Activated CD8-positive, alpha-beta memory T cell treated with anti-CD3 and anti-CD28 coated beads for 36 hours (primary cell): Measurements from ENCODE around the gene COL5A1. TPM values are rescaled to one million over a fixed set of nuclear protein-coding genes. Genes with fewer than 3 reads are reported as not detected.
"Not testable (repeated sequence)": the region's sequence is repeated elsewhere in the genome, so short reads cannot be mapped to it uniquely, and the experiment has no call there.

Experiments
- CTCF ChIA-PET: fragments of 350-600 bp; sonication (Branson Sonifier 250); formaldehyde crosslinking; loops from one replicate; lab custom pipeline; 2021; ENCODE audit warnings: antibody characterized with exemption; lab: Charles Lee
- POLR2A ChIA-PET: fragments of 350-600 bp; sonication (Branson Sonifier 250); formaldehyde crosslinking; loops from one replicate; lab custom pipeline; 2021; ENCODE audit warnings: antibody characterized with exemption; lab: Charles Lee
- total RNA-seq, 2 experiments: library from RNA; stranded (reverse); gene quantifications; one replicate each; pipeline ENCODE4 v1.2.3, GENCODE V29; 2021

The COL5A1 gene
- total RNA-seq, 2 experiments from 2014 or later: not detected

GRCh38 chr9:134636149-134636507, 5.5 kb upstream of the COL5A1 start:
- ChIA-PET POLR2A (no interaction called here), CTCF (no interaction called here)

DNA sequence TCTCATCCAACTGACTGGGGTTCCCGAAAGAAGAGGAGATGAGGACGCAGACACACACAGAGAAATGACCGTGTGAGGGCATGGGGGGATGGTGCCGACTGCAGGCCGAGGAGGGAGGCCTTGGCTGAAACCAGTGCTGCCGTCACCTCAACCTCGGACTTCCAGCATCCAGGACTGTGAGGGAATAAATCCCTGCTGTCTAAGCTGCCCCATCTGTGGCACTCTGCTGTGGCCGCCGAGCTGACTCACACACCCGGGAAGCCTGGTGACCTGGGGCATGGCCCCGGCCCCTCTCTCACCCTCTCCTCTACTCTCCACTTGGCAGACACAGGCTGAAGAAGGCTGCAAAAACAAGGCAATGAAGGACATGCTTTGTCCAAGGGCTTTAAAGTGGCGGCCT, 4.4 kb upstream of the COL5A1 start:
- ChIA-PET CTCF (no interaction called here), POLR2A (no interaction called here)

- ChIA-PET CTCF (no interaction called here), POLR2A (no interaction called here)
These were observed 3.7 kb upstream of the COL5A1 start for GRCh38 chr9:134637696-134638501.

- CTCF ChIA-PET: no interaction called here
These were observed 3.0 kb upstream of the COL5A1 start for GRCh38 chr9:134638502-134639090.

GRCh38 chr9:134639994-134640393, 1.6 kb upstream of the COL5A1 start:
- POLR2A ChIA-PET: no interaction called here
- CTCF ChIA-PET: no interaction called here

More at GRCh38 chr9:134638502-134639090, 3.0 kb upstream of the COL5A1 start:
- POLR2A ChIA-PET: no interaction called here

- ChIA-PET POLR2A (no interaction called here), CTCF (no interaction called here)
These were observed 964 bp upstream of the COL5A1 start for GRCh38 chr9:134640506-134641172.

DNA sequence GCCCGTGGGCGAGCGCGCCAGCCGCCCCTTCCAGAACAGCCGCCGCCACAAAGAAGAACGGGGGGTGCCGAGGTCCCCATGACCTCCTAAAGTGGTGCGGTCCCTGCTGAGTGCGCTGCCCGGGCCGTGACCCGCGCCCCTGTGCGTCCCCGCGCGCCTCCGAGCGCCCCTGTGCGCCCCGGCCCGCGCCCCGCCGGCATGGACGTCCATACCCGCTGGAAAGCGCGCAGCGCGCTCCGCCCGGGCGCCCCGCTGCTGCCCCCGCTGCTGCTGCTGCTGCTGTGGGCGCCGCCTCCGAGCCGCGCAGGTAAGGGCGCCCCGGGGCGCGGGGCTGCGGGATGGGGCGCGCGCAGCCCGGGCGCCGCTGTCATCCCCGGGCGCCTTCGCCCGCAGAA, 384 bp downstream of the COL5A1 start:
- POLR2A ChIA-PET: no interaction called here
- CTCF ChIA-PET: no interaction called here

DNA sequence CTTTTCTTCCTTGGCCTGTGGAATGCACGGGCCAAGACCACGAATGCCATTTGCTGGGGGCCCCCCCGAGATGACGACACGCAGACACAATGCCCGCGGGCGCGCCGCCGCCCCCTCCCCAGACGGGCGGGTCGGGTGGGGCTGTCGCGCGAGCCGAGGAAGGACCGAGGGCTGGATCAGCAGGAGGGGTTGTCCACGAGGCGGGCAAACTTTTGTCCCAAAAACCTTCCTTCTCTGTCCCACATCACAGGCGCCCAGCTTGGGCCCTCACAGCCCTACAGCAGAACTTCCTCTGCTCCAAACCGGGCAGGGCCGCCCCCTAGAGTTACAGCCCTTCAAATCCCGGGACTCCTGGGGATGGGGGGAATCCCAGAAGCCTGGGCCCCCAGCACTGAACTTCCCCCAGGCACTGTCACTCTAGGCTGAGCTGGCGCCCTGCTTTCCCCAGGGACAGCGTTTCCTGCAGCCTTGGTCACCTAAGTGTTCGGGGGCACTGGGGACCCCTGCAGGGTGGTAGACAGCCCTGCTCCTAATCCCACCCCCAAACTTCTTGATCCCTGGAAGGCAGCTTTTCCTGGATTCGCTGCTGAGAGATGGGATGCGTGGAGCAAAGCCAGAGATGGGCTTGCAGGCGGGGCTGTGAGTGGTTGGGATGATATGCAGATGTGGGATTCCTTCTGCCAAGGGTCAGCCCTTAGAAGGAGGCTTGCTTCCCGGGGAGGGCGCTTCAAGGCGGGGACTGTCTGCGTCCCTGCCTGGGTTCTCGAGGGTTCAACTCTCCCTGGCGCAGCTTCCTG, 980 bp downstream of the COL5A1 start:
- ChIA-PET CTCF (no interaction called here), POLR2A (no interaction called here)

DNA sequence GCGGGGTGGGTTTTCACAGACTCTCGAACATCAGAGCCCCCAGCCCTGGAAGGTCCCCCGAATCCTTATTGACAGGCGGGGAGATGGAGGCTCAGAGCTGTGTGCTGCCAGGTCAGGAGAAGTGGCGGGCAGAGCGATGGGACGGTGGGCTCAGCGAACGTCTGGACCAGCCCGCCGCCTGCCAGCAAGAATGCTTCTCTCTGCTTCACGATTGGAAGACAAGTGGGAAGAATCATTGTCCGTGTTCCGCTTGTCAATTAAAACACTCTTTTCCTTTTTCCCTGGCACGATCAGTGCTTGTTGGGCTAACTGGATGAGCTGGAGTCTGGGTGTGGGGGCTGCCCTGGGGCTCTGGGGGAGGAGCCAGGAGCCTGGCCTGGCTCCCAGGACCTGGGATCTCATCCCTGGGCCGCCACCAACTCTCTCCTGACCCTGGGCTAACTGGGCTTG, 1.6 kb downstream of the COL5A1 start:
- ChIA-PET POLR2A (no interaction called here), CTCF (no interaction called here)

GRCh38 chr9:134644401-134644724, 2.8 kb downstream of the COL5A1 start:
- POLR2A ChIA-PET, CTCF ChIA-PET: not testable (repeated sequence)

DNA sequence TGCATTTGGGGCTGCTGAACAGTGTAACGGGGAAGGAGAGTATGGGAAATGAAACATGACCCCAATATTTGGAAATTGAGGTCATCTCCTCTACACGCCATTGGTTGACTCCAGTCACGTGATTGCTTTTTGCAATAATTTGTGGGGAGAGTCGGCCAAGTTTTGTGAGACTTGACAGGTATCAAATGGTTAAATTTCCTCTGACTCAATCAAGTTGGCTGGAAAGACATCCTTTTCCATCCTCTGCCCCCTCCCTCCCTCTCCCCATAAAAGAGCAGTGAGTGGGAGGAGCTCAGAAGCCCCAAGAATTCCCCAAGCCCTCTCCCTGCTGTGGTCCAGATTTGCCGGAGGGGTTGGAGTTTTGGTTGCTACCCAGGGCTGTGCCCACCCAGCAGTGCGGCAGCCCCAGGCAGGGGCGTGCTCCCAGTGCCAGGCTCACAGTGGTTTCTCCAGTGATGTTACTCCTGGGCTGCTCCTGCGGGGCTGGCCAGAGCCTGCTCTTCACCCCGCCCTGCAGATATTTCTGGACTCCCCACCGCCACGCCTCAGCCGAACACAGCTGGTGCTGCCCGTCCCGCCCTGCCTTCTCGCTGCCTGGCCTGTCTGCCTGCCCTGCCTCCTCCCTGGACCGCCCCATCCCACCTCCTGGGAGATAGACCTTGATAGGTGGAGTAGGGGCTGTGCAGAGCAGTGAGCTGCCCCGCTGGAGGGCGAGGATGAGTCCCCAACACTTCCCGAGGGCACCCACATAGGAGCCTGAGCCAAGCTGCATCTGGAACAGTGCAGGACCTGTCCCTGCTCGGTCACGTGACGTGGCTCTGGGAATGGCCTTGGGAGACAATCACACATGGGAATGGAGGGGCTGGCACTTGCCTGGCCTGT, 3.4 kb downstream of the COL5A1 start:
- CTCF ChIA-PET: no interaction called here

GRCh38 chr9:134645607-134646365, 4.2 kb downstream of the COL5A1 start:
- CTCF ChIA-PET: no interaction called here
- POLR2A ChIA-PET: no interaction called here

More for the DNA sequence above, 3.4 kb downstream of the COL5A1 start:
- POLR2A ChIA-PET: no interaction called here

DNA sequence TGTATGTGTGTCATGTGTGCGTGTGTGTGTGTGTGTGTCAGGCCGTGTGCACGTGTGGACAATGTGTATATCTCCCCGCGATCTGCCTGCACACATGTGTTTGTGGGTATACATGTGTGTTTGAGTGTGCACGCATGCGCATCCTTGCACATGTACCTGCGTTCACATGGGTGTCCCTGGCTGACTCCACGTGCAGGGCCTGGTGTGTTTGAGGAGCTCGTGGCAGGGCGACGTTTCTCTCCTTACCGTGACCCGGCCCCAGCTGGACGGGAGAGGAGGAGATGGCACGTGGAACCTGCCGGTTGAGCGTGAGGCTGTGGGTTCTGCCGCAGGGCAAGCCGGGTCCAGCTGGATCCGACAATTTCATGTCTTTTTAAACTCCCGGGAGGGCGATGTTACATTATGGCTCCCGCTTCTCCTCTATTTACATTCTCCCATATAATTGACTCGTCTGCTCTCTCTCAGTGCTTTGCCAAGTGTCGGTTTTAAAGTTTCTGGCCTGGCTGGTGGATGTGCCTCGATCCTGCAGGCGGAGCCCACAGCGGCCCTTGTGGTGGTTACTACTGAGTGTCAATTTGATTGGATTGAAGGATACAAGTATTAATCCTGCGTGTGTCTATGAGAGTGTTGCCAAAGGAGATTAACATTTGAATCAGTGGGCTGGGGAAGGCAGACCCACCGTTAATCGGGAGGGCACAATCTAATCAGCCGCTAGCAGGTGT, 5.9 kb downstream of the COL5A1 start:
- POLR2A ChIA-PET: no interaction called here
- CTCF ChIA-PET: no interaction called here

DNA sequence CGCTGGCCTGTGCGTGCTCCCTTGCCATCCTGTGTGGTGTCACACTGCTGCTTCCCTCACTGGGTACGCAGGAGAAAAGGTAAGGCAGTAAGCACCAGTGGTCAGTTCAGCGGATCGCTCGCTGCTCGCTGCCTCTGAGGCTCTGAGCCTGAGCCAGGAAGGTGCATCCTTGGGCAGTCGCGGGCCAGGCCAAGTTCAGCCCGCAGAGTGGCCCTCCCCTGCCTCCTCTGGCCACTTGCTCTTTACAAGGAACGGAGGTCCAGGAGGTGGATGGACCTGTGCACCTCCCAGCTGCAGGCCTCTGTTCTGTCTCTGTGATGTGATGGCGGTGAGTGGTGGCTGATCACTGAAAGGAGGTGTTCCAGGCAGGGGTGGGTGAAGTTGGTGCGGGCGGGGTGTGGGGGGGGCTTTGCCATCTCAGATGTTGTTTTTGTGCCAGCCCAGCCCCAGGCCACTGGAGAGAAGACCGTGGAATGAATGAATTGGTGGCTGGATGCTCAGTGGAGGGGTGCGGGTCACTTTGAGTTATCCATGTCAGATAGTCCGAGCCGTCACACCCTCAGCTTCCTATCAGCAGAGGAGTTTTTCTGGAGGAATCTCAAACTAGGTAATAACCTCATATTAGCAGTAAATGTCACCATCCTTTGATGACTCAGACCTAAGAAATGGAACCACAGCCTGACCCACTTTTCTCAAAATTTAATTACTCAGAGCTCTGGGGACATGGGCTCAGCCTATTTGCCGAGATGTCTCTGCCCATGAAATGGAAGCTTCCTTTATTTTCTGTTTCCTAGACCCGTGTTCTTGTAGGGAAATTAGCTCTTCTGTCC, 7.3 kb downstream of the COL5A1 start:
- ChIA-PET CTCF (interaction anchor here (1.0 kb wide), 1 partner anchor 22 kb away, joined by 3 read pairs; no protein-coding TSS in a partner anchor), POLR2A (no interaction called here)

GRCh38 chr9:134650431-134651190, 9.0 kb downstream of the COL5A1 start:
- ChIA-PET POLR2A (no interaction called here), CTCF (no interaction called here)

- CTCF ChIA-PET: no interaction called here
These were observed 9.8 kb downstream of the COL5A1 start for GRCh38 chr9:134651226-134651905.

More at GRCh38 chr9:134651226-134651905, 9.8 kb downstream of the COL5A1 start:
- POLR2A ChIA-PET: no interaction called here
